NCI-H2227 treated with DMSO at 0.1 percent for 48 hours (cell line): ENCODE results near the gene SERPINA5.

Experiments used
- DNase-seq: peaks from one replicate; lab custom pipeline; 2025; lab: John Stamatoyannopoulos, UW

Gene SERPINA5, protein sequence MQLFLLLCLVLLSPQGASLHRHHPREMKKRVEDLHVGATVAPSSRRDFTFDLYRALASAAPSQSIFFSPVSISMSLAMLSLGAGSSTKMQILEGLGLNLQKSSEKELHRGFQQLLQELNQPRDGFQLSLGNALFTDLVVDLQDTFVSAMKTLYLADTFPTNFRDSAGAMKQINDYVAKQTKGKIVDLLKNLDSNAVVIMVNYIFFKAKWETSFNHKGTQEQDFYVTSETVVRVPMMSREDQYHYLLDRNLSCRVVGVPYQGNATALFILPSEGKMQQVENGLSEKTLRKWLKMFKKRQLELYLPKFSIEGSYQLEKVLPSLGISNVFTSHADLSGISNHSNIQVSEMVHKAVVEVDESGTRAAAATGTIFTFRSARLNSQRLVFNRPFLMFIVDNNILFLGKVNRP

DNA sequence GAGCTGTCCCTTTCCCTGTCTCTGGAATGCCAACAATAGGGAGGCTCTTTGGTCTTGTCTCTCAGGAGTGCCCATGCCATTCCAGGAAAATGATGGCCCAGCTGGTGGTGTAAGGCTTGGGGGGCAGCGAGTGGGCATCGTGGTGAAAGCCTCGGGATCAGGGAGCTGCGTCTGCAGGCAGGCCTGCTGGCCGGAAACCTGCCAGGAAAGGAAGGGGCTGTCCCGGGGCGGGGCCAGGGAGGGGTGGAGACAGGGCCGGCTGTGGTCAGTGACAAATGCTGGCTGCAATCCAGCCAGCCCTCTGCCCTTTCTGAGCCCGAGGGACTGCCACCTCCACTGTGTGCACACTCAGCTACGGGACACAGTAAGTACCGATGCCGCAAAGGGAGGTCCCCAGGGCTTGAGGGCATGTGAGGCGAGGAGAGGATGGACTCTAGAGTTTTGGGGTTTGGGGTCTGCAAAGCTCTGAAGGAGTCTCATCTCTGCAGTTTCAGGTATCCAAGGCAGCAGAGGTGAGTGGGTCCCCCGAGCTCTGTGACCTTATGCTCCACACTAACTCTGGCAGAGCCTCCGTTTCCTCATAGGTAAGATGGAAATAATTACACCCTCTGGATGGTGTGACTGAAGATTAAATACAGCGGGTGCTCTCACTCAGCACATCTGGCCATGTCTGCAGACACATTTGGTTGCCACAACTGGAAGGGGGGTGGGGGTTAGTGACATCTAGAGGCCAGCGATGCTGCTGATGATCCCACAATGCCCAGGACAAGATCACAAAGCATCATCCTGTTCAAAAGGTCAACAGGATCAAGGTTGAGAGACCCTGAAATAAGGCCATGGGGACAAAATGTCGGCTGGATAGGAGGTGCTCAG lies at the start of gene SERPINA5:
Gene SERPINA5, plus strand, starts transcription at position 300 of the 873 bp plus-strand sequence. CDS start 5,937 bp downstream, outside the sequence.
- DNase-seq: no peak

DNA sequence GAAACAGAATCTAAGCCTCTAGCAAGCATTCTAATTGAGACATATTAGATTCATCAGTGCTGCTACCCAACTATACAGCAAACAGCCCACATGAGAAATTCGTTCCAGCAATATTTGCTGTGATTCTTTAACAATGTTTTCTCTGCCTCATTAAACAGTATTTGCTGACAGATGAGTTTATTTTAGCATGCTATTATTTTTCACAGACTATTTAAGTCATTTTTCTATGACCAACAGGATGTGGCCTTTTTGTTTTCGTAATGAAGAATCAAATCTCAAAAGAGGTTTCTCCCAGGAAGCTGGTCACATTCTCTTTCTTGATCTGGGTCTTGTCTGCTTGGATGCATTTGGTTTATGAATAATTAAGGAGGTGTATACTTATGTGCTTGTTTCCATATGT lies 48.8 kb upstream of the SERPINA5 start:
- DNase-seq: no peak

DNA sequence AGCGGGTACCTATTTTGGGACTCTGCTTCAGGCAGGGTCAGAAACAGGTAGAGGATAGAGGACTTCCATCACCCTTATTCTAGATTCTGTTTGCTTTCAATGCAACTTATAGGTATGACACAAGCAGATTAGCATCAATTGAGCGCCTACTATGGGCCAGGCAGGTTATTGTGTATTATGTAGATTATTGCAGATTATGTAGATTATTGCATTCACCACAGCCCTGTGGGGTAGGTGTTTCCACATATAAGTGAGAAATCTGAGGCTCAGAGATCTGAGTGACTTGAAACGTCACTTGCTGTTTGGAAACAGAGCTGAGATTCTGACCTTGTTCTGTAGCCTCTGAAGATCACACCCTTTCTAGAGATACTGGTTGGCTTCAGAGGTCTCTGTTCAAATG lies 45.7 kb upstream of the SERPINA5 start:
- DNase-seq: no peak

DNA sequence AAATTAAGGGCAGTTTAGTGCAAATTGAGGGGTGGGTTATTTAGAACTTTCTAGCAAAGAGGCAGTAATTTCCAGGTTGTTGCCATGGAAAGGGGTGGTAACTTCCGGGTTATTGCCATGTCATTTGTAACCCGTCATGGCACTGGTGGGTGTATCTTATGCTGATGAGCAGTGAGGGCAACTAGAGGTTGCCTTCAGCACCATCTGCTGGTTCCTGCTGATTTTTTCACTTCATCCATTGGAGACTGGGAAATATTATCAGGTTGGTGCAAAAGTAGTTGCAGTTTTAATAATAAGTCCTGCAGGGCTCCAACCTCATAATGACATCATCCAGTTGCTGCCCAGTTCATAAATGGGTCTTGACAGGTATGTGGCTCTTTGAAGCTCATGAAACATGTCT lies 44.4 kb upstream of the SERPINA5 start:
- DNase-seq: no peak

DNA sequence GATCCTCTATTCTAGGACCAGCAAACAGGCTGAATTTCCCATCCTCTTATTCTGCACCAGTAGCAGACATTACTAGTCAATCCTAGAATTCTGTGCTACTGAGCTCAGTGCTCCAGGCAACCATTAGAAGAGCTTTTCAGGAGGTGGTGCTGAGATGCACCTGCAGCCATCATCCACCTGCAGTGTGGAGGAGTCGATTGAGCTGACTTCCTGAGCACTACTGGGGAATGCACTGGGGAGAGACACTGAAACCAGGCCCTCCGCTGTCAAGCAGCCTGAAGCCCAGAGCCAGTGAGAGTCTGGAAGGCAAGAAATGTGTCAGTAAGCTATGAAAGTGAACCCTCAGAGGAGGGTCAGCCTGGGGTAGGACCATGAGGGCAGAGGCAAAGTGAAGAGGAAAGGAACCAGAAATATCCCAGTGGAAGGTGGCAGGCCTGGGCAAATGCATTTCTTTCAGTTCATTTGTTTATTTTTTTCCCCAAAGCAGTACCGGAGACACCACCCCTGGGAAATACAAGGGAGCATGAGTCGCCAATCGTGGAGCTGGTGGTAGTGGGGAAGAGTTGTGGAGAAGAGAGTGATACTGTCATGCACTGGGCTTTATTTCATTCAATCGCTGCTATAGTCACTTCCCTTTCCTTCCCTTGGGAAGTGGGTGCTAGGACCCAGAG lies 43.0 kb upstream of the SERPINA5 start:
- no peak for DNase-seq

DNA sequence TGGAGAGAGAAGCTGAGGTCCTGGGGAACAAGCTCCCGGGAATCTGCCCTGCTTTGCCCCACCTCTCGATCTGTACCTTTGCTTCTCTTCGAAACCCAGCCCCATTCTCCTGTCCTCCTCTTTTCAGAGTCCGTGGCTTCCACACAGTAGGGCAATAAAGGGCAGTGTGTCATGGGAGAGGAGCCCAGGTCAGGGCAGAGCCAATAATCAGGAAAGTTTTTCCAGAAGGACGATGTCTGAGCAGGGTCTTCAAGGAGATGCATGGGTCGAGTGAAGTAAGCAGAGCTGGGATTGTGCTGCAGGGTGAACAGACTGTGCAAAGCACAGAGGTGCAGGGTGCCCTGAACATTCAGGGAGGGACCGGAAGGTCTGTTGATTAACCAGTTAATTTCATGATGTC lies 42.0 kb upstream of the SERPINA5 start:
- DNase-seq: no peak

DNA sequence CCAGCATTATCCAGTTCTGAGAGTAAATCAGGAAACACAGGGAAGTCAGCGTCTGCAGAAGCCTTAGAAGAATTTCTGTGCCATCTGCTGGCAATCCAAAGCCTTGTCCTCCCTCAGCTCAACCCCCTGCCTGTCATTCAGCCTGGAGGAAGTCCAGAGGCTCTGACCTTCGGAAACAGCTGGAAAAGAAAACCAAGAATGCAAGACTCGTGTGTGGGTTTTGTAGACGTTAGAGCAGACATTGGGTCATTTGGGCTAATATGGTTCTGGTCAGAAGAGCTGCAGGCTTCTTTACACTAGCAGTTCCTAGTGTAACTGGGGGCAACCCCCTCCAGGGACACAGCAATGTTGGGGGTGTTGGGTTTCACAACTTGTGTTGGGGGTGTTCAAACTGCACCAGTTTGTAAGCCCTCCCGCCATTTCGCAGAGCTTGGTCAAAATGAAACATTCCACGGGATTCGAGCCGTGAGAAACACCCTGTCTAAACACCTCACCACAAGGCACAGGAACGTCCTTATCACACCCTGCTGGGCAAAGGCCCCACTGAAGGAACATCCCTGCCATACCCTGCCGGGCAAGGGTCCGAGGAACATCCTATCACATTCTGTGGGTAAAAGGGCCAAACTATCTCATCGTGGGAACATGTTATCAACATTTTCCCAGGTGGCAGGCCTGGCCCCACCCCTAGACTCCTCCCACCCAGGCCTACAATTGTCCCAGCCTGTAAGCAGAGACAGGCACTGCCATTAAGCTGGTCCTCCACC lies 41.0 kb upstream of the SERPINA5 start:
- no peak for DNase-seq

DNA sequence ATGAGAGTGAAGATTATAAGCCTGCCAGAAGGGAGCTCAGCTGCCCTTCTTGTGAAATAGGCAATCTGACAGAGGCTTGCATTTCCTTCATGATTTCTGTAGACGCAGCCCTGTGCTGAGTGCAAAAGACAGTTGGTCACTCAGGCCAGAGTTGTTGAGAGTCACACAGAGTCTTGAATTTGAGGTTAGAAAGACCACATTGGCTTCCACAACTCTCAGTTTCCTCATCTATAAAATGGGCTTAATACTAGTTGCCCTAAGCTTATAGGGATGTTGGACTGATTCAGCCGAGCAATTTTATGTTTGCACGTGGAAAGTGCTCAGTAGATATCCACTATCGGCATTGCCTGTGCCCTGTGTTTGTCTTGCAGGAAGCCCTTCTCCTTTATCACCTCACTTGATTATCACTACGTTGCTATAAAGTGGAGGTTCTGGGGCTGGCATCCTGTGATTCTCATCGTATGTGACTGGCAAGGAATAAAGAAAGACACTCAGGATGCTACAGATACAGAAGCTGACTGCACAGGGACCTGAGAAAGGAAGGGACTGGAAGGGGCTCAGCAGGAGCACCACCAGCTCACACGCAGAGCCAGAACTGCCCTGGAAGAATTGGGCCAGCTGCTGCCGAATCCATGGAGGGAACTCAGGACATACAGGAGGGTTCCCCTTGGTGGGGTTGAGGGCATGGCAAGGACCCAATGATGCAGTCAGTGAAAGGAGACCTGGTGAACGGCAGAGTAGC lies 39.8 kb upstream of the SERPINA5 start:
- DNase-seq: no peak

DNA sequence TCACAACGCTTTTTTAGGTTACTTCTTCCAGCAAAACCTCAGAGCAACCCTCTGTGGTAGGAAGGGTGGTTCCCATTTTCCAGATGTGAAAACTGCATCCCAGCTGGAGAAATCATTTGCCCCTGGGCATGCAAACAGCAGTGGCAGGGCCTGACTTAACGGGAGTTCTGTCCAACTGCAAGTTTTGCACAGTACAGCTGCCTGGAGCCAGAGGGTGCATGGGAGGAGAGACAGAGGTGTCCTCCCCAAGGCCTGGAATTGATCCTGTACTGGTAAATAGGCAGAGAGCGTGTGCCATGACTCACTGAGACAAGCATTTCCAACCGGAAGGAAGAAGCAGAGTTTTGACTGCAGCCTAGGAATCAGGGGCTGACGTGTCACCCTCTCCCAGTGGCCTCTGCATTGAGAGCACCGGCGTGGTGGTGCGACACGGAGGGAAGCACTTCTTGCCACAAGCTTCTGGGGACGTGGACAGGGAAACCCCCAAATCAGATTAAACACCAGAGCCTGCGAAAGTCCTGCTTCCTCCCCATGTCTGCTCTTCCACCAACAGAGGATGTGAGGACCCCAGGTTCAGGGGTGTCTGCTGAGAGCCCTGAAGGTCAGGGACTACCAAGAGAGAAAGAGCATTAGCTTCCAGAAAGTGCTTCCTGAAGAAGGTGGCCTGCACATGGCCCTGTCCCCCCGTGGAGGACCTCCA lies 39.0 kb upstream of the SERPINA5 start:
- no peak for DNase-seq

DNA sequence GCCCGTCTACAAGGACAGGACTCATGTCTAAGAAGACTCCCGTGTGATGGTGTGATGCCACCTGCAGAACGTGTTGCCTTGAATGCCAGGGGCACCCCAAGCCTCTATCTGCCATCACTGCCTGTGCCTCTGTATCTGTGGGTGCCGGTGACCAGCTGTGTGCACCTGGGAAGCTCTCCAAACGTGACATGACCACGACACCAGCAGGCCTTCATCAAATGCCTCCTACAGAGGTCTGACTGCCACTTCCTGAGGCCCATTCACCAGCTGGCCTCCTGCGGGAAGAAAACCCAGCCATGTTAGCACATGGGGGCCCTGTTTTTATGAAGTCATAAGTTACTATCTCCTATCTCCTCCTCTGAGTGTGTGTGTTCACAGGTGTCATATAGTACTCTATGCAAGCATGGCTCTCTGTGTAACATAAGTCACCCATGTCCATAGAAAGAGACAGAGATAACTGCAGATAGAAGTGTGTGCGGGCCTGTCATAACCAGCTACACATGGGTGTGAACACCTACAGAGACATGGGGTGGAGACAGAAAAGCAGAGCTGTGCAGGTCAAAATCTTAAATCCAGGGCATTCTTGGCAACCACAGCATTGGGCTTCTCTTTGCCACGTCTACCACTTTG lies 38.3 kb upstream of the SERPINA5 start:
- DNase-seq: no peak

DNA sequence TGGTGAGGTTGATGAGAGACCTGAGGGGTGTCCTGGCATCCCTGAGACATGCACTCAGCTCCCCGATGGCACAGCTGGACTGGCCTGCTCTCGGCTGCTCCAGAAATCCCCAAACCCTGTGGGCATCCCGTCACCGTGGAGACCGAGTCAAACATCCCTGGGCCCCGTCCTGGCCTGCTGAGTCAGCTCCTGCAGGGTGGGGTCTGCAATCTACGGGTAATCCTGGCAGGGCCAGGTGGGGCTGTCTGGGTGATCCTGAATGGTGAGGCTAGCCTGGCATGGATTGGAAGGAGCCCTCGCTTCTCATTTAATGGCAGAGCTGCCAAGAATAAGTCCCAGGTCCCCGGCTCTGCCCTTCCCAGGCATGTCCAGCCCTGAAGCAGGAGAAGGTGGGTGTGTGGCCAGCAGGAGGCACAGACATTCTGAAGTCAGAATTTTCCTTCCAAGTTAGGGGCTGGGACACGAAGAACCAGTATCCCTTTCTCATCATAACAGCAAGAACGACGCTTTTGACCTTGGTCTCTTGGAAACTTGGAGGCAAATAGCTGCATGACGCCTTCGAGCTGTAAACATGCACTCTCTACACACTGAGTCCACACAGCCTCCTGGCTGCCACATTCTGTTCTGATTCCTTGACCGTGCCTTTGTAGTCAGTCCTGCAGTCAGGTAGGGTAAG lies 37.6 kb upstream of the SERPINA5 start:
- no peak for DNase-seq

DNA sequence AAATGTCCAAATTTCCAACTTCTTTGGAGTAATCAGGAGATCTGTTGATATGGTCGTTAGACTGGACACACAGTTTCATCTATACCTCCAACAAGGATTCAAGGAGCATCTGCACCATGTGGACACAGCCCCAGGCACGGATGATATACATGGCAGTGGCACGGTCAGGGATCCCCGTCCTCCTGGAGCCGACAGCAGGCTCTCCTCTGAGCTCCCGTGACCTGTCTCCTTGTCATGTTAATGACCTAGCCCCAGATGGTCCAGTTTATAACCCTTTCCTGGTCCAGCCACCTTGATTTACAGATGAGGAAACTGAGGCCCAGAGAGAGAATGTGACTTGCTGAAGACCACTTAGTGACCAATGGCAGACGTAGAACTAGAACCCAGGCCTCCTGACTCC lies 36.5 kb upstream of the SERPINA5 start:
- DNase-seq: no peak

DNA sequence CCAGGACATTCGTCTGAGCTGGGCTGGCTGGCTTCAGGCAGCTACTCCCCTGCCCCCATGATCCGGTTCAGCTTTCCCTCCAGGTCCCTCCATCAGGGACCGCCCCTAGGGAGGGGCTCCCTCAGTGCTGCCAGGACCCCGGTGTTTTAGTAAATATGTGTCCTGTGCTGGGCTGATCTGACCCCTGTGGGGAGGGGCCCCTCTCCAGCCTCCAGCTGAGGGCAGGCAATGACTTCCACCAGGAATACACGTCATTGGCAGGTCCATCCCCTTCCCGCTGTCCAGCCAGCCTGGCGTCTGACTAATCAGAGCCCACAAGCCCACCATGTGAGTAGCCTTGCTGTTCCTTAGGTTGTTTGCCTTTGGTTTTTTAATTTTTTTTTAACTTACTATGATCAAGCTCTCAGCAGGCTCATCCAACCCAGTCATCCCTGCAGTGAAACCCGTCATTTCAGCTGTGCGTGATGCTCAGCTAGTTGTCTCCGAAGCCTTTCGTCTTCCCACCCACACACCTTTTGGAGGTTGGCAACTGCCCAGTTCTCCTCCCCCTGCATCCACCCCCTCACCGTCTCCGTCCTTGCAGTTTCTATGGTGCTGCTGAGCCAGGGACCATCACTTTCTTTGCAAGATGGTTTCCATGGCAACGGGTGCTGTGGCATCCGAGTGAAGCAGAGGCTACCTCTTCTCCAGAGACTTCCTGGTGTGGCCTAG lies 35.9 kb upstream of the SERPINA5 start:
- DNase-seq: peak; percentile 67

DNA sequence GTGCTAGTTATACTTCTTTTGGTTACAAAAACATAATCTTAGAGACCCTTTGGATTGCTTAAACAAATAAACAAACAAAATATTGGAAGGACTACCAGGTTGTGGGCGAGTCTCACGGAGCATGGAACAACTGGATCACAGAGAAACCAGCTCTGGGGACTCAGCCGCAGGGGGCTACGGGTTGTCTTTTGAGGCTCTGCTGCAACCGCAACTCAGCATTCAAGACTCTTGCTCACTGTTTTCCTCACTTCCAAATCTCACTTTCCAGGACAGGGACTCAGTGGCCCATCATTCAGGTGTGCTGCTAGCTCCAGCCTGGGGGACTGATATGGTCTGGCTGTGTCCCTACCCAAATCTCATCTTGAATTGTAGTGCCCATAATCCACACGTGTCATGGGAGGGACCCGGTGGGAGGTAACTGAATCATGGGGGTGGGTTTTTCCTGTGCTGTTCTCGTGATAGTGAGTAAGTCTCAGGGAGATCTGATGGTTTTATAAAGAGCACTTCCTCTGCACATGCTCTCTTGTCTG lies 34.0 kb upstream of the SERPINA5 start:
- no peak for DNase-seq

DNA sequence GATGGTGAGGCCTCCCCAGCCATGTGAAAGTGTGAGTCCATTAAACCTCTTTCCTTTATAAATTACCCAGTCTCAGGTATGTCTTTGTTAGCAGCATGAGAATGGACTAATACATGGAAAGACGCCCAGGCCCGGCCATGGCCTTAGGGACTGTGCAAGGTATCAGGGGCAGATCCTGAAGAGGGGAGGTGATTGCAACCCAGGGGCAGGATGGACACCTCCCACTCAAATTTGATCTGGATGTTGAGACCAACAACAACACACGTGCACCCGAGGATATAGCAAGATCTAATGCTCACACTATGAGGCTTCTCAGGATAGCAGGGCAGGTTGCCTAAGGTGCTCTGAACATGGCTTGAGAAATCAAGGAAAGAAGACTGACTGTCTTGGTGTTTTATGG lies 33.5 kb upstream of the SERPINA5 start:
- DNase-seq: no peak

DNA sequence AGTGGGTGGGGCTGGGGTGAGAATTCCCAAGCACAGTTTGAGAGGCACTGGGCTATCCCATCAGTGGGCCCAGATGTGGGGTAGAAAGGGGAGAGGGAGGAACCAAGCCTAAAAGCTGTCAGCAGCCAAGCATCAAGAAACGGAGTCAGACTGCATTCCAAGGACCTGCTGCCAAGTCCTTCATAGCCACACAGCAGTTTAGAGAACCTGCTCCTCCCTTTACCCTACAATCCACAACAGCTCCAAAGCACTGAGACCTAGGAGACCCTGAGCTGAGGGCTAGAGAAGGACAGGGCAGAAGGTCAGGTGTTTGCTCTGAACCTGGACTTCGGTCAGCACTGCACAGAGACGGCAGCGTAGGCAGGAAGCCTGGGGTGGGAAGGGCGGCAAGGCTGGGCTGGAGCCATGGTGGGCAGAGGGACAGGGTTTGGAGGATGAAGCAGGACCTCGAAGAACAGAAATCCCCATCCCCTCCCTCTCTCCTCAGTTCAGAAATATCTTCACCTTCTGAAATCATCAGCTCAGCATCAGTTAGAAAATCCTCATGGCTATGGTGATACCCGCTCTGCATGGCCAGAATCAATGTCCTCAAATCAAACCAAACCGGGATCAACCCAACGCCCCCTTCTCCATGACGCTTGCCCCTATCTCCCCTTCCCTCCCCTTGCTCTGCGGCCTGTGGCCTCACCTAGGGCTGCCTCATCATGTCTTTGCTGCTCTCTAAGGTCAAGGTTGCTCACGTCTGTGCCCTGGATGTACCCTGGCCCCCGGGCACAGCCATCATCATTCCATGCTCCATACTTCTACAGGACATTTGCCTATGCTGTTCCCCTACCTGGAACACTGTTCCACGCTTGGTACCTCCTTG lies 32.9 kb upstream of the SERPINA5 start:
- no peak for DNase-seq
